Progenitor cell of endocrine pancreas (in vitro differentiated cells): ENCODE results near the gene TRMO. TPM values are rescaled to one million over a fixed set of nuclear protein-coding genes. Genes with fewer than 3 reads are reported as not detected.

Experiments used
- DNase-seq: peaks from one replicate; pipeline ENCODE4 v3.0.0; 2021; ENCODE audit warnings: low spot score; ENCODE audit not compliant: unreplicated experiment
- H3K27ac Mint-ChIP-seq: 2 replicates; pipeline ENCODE4 v1.8.0; 2021; ENCODE audit warnings: mild to moderate bottlenecking, moderate library complexity, mixed read lengths
- H3K27me3 Mint-ChIP-seq: 2 replicates; pipeline ENCODE4 v1.8.0; 2021; ENCODE audit warnings: mixed read lengths
- H3K36me3 Mint-ChIP-seq: 2 replicates; pipeline ENCODE4 v1.8.0; 2022; ENCODE audit warnings: mixed read lengths; ENCODE audit not compliant: insufficient read depth
- H3K4me1 Mint-ChIP-seq: 2 replicates; pipeline ENCODE4 v1.8.0; 2021; ENCODE audit warnings: low read depth, mixed read lengths
- H3K4me3 Mint-ChIP-seq: 2 replicates; pipeline ENCODE4 v1.8.0; 2021; ENCODE audit warnings: low read depth, mild to moderate bottlenecking, moderate library complexity, mixed read lengths
- H3K9me3 Mint-ChIP-seq: 2 replicates; pipeline ENCODE4 v1.8.0; 2021; ENCODE audit warnings: low read depth, mixed read lengths
- total RNA-seq: library from RNA; stranded (reverse); gene quantifications from 2 replicates; pipeline ENCODE4 v1.2.1, GENCODE V29; 2021
- TF ChIP-seq, protein P1 (sequence below): fragments of 200-600 bp; sonication (generic); IDR thresholded peaks from one replicate; pipeline ENCODE4 v1.5.0; 2021; ENCODE audit warnings: antibody characterized with exemption, mild to moderate bottlenecking; ENCODE audit not compliant: unreplicated experiment

Gene TRMO
- total RNA-seq, 1 donor from 2014 or later = 14.2 TPM

DNA sequence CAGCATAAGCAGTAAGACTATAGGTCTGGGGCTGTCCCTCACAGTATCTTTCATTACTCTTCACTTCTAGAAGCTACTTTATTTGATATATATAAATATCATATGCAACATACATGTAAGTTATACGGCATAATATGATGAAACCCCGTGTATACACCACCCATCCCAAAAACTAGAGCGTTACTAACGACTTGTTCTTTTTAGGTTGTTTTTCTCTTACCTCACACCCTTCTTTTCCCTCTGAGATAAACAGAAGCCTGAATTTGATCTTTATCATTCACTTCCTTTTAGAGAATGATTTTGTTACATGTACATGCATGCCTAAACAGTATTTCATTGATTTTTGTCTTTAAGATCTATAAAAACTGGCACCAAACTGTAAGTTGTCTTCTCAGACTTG, 3.7 kb downstream of the TRMO start:
- no peaks in the 10 kb centered on the region for H3K9me3 Mint-ChIP-seq

DNA sequence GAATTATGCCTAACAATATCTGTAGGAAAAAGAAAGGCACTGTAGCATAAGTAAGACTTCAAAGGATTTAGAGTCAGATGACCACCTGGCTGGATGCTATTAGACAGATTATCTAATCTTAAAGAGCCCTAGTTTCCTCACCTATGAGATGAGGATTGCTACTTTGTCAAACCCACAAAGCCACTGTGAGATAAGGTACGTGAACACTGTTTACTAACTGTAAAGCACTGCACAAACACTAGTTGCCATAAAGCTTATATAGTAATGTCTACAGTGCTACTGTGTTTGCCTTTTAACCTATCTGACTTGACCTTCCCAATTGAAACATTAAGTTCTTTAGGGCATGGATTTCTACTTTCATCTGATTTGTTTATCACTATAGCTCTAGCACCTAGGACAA, 10.3 kb downstream of the TRMO start:
- TF ChIP-seq, protein P1, sequence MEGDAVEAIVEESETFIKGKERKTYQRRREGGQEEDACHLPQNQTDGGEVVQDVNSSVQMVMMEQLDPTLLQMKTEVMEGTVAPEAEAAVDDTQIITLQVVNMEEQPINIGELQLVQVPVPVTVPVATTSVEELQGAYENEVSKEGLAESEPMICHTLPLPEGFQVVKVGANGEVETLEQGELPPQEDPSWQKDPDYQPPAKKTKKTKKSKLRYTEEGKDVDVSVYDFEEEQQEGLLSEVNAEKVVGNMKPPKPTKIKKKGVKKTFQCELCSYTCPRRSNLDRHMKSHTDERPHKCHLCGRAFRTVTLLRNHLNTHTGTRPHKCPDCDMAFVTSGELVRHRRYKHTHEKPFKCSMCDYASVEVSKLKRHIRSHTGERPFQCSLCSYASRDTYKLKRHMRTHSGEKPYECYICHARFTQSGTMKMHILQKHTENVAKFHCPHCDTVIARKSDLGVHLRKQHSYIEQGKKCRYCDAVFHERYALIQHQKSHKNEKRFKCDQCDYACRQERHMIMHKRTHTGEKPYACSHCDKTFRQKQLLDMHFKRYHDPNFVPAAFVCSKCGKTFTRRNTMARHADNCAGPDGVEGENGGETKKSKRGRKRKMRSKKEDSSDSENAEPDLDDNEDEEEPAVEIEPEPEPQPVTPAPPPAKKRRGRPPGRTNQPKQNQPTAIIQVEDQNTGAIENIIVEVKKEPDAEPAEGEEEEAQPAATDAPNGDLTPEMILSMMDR = no peak
- Mint-ChIP-seq H3K4me3 (no peak overlapping the region), H3K36me3 (peaks cover 23% of the 10 kb centered on the region), H3K27ac (no peak overlapping the region), H3K9me3 (no peaks in the 10 kb centered on the region), H3K27me3 (no peaks in the 10 kb centered on the region), H3K4me1 (no peaks in the 10 kb centered on the region)
- no peak for DNase-seq

More for the DNA sequence above, 3.7 kb downstream of the TRMO start:
- TF ChIP-seq, protein P1 = no peak
- DNase-seq = no peak
- Mint-ChIP-seq H3K36me3 (peaks cover 13% of the 10 kb centered on the region), H3K4me1 (peaks cover 3% of the 10 kb centered on the region), H3K27ac (no peak overlapping the region), H3K27me3 (no peaks in the 10 kb centered on the region), H3K4me3 (no peak overlapping the region)

DNA sequence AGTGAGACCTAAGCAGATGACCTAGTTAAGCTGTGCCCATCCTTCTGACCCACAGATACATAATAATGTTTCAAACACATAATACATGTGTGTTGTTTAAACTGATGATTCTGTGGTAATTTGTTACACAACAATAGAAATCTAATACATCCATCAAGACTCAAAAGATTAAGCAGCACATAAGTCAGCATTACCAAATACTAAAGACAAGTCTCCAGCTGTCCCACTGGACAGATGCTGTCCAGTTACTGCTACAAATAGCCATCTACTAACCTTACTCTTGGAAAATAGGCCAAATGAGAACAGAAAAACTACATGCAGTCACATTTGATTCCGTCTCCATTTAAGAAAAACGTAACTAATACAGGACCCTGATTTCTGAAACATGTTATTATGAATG, 10.8 kb downstream of the TRMO start:
- H3K27me3 Mint-ChIP-seq = no peaks in the 10 kb centered on the region
- no peak overlapping the region for H3K27ac Mint-ChIP-seq
- H3K9me3 Mint-ChIP-seq = no peaks in the 10 kb centered on the region
- H3K4me3 Mint-ChIP-seq = no peak overlapping the region
- H3K36me3 Mint-ChIP-seq = peaks cover 23% of the 10 kb centered on the region
- TF ChIP-seq, protein P1 = no peak
- DNase-seq = no peak
- no peaks in the 10 kb centered on the region for H3K4me1 Mint-ChIP-seq

DNA sequence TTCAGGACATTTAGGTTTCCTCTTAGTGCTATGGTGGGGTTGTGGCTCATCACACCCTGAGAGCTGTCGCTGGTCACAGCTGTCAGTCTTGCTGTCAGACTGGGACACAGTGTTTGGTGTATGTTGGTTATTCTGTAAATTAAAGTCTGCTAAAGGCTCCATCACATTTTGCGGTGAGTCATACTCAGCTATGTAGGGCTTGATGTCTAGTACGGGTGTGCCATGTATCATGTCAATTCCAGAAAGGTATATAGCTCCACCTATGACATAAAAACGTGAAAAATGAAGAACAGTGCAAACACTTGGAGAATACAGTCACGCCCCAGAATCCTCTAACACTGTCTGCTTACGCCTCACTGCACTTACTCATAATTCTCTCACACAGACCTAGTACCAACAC, 11.9 kb downstream of the TRMO start:
- DNase-seq = no peak
- peaks cover 21% of the 10 kb centered on the region for H3K36me3 Mint-ChIP-seq
- TF ChIP-seq, protein P1 = no peak
- H3K27me3 Mint-ChIP-seq = no peaks in the 10 kb centered on the region
- H3K4me1 Mint-ChIP-seq = no peaks in the 10 kb centered on the region
- no peaks in the 10 kb centered on the region for H3K9me3 Mint-ChIP-seq
- H3K27ac Mint-ChIP-seq = no peak overlapping the region
- no peak overlapping the region for H3K4me3 Mint-ChIP-seq

DNA sequence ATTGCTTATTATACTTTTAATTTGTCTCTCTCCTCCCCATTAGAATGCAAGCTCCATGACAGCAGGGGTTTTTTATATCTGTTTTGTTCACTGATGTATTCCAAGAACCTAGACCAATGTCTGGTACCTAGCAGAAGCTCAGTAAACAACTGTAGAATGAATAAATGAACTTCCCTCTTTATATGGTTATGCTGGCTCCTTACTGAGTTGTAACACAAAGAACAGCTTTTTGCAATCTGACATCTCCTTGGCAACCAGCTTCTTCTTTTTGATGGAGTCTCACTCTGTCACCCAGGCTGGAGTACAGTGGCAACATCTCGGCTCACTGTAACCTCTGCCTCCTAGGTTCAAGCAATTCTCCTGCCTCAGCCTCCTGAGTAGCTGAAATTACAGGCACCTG, 13.6 kb downstream of the TRMO start:
- Mint-ChIP-seq H3K9me3 (no peaks in the 10 kb centered on the region), H3K4me3 (no peak overlapping the region), H3K27ac (no peak overlapping the region), H3K4me1 (no peaks in the 10 kb centered on the region), H3K27me3 (no peaks in the 10 kb centered on the region), H3K36me3 (peaks cover 18% of the 10 kb centered on the region)
- TF ChIP-seq, protein P1 = no peak
- no peak for DNase-seq
